VCaP (cell line): ENCODE measurements around the gene CD164.

Source experiments
- H3K27ac ChIP-seq: fragments of 450-650 bp; 2 replicates; pipeline ENCODE4 v1.5.1; 2017
- CTCF ChIP-seq: fragments of 450-650 bp; conservative IDR thresholded peaks from 2 replicates; pipeline ENCODE4 v1.5.1; 2017; ENCODE audit warnings: mild to moderate bottlenecking, moderate library complexity

The CD164 gene

GRCh38 chr6:109363753-109364152 lies 18.5 kb downstream of the CD164 start:
- TF ChIP-seq CTCF = no peak

GRCh38 chr6:109362102-109362884 lies 20.0 kb downstream of the CD164 start:
- no peak for TF ChIP-seq CTCF
- no peak overlapping the region for H3K27ac ChIP-seq

More at GRCh38 chr6:109363753-109364152, 18.5 kb downstream of the CD164 start:
- H3K27ac ChIP-seq = no peak overlapping the region

DNA sequence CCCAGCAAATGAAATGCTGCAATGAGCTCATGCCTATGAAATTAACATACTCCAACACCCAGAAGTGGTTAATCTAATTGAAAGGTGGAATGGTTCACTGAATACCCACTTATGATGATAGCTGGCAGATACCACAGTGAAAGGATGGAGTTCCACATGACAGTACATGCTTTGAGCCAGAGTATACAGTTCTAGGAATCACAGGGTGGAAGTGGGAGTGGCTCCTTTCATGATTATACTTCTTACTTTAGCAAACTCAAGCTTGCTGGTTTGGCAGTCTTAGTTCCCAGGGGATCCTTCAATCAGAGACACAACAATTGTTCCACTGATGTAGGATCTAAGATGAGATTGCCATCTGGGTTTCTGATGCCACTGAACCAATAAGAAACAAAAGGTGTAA lies 21.5 kb downstream of the CD164 start:
- TF ChIP-seq CTCF = no peak

DNA sequence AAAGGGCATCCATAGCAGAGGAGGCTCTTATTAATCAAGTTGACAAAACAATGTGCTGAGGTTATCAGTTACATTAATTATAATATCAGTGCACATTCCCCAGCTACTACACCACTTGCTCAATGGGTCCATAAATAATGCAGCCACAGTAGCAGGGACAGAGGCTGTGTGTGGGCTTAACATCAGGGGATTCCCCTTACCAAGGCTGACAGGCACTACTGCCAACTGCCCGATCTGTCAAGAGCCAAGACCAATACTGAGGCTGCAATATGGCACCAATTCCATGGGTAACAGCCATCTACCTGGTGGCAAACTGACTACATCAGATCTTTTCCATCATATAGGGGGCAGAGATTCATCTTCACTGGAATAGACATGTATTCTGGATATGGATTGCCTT lies 22.0 kb downstream of the CD164 start:
- TF ChIP-seq CTCF = no peak
- H3K27ac ChIP-seq = no peak overlapping the region

More for the DNA sequence above, 21.5 kb downstream of the CD164 start:
- no peak overlapping the region for H3K27ac ChIP-seq

GRCh38 chr6:109359248-109359647 lies 23.0 kb downstream of the CD164 start:
- no peak overlapping the region for H3K27ac ChIP-seq
- no peak for TF ChIP-seq CTCF

GRCh38 chr6:109358204-109358603 lies 24.1 kb downstream of the CD164 start:
- no peak overlapping the region for H3K27ac ChIP-seq
- no peak for TF ChIP-seq CTCF

DNA sequence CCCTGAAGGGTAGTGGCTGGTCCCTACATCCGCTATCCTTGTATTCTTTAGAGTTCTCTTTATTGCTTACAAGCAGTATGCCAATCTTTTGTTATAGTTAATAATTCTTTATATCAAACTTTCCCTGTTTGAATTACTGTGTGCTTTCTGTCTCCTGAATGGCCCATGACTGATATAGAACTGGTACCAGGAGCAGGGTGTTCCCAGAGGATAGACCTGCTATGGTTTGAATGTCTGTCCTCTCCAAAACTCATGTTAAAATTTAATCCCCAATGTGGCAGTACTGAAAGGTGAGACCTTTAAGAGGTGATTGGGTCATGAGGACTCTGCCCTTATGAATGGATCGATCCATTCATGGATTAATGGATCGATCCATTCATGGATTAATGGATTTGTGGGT lies 26.0 kb downstream of the CD164 start:
- no peak for TF ChIP-seq CTCF
- H3K27ac ChIP-seq = no peak overlapping the region
